K562 (cell line): Measurements from ENCODE around the gene TFAP2E. TPM values are rescaled to one million over a fixed set of nuclear protein-coding genes. Genes with fewer than 3 reads are reported as not detected.

Source experiments
- KDM2B ChIP-seq: fragments of 250-450 bp; sonication (Bioruptor Pico); IDR thresholded peaks from 2 replicates; pipeline ENCODE4 v1.8.0; 2021; ENCODE audit warnings: mild to moderate bottlenecking, moderate library complexity
- MYC ChIP-seq, 2 experiments: fragments of 250-450 bp in 1 of 2; sonication (Bioruptor Pico) in 1 of 2; IDR thresholded peaks; 2 replicates each; pipeline versions ENCODE4 v1.5.1 to v1.6.1; 2012 to 2021; ENCODE audit warnings: low read depth in 2 of 2, borderline replicate concordance in 1 of 2, improper control_type of control experiment in 1 of 2, low read length in 1 of 2, mild to moderate bottlenecking in 1 of 2, moderate library complexity in 1 of 2
- NRF1 ChIP-seq, 2 experiments: fragments of 450-650 bp; IDR thresholded peaks in 1 of 2; conservative IDR thresholded peaks in 1 of 2; 2 replicates each; pipeline ENCODE4 v1.6.1; 2014; ENCODE audit warnings: mild to moderate bottlenecking in 2 of 2
- PBX2 ChIP-seq, 2 experiments: IDR thresholded peaks in 1 of 2; conservative IDR thresholded peaks in 1 of 2; 2 replicates each; pipeline ENCODE4 v1.6.1; 2016; ENCODE audit warnings: low read depth in 2 of 2, mild to moderate bottlenecking in 1 of 2, missing compliant biosample characterization in 1 of 2, missing genetic modification characterization in 1 of 2, moderate library complexity in 1 of 2
- PCBP2 ChIP-seq: fragments of 200-400 bp; formaldehyde crosslinking; IDR thresholded peaks from 2 replicates; pipeline ENCODE4 v1.6.1; 2018; ENCODE audit warnings: low read length, low read depth, mild to moderate bottlenecking, moderate library complexity; ENCODE audit not compliant: poor library complexity, severe bottlenecking
- PHF8 ChIP-seq: fragments of 200-600 bp; sonication (generic); IDR thresholded peaks from 2 replicates; pipeline ENCODE4 v1.6.1; 2012; ENCODE audit warnings: mixed run types, mild to moderate bottlenecking, inconsistent platforms, low read length, moderate library complexity, borderline replicate concordance
- SNIP1 ChIP-seq: fragments of 450-650 bp; IDR thresholded peaks from 2 replicates; pipeline ENCODE4 v1.7.1; 2017; ENCODE audit warnings: low read depth, mild to moderate bottlenecking
- SUPT5H ChIP-seq: fragments of 450-650 bp; IDR thresholded peaks from 2 replicates; pipeline ENCODE4 v1.6.1; 2016
- ZBTB40 ChIP-seq, 2 experiments: fragments of 450-650 bp in 1 of 2; sonication (generic) in 1 of 2; formaldehyde crosslinking in 1 of 2; IDR thresholded peaks; 2 replicates each; pipeline versions ENCODE4 v1.7.1 to v1.9.0; 2016 to 2022; ENCODE audit warnings: inconsistent platforms in 1 of 2, mild to moderate bottlenecking in 1 of 2, missing genetic modification reagents in 1 of 2
- ZNF740 ChIP-seq, 3 experiments: fragments of 200-800 bp in 1 of 3; sonication (Bioruptor generic) in 1 of 3; sonication (generic) in 1 of 3; formaldehyde crosslinking in 1 of 3; IDR thresholded peaks; 2 replicates each; pipeline versions ENCODE4 v1.6.1 to v1.8.0; 2016 to 2022; ENCODE audit warnings: mild to moderate bottlenecking in 2 of 3, missing compliant biosample characterization in 2 of 3, missing genetic modification characterization in 2 of 3, missing genetic modification reagents in 1 of 3
- polyA plus RNA-seq, 8 experiments: library from polyadenylated mRNA; depleted of rRNA in 4 of 8; stranded (reverse) in 5 of 8; unstranded in 3 of 8; fragments of >200 nt; fragmentation: Nextera tagmentation in 2 of 8; fragmentation: Illumina TruSeq in 1 of 8; extraction: Ambion mirVana in 2 of 8; extraction: Trizol in 1 of 8; gene quantifications; 2 replicates each; pipeline versions ENCODE4 v1.2.1 to v1.2.3, GENCODE V29; 2011 to 2014; ENCODE audit warnings: inconsistent platforms in 1 of 8, missing spikeins in 1 of 8
- total RNA-seq, 7 experiments: library from RNA; depleted of rRNA in 6 of 7; stranded (reverse); fragments of >200 nt in 6 of 7; fragmentation: Illumina TruSeq in 2 of 7; extraction: Trizol in 2 of 7; gene quantifications; 2 replicates each; pipeline versions ENCODE4 v1.2.1 to v1.2.3, GENCODE V29; 2011 to 2021; ENCODE audit warnings: low replicate concordance in 1 of 7

Gene TFAP2E
- total and polyA plus RNA-seq, 9 of the 15 experiments (the other 6 are each of a cell fraction or from before 2014, with no cell fraction given): 0.03 to 0.11 (median 0.07) TPM; not detected in 4

- peak; percentile 60 for TF ChIP-seq SUPT5H
- 0 out of 2 replicates have a peak, but pooled peaks have one; percentile 12 for TF ChIP-seq KDM2B (CRISPR knock-in tag)
- TF ChIP-seq ZBTB40 (IDR thresholded peaks at IDR 0.05): no peak; the same call in none of the 2 replicates
- TF ChIP-seq ZBTB40 (CRISPR knock-in tag; IDR thresholded peaks at IDR 0.05): no peak
- TF ChIP-seq PBX2 (CRISPR knock-in tag; IDR thresholded peaks at IDR 0.05; ENCODE audit: low read depth): no peak
- TF ChIP-seq PBX2 (tag; conservative IDR thresholded peaks at IDR 0.05; ENCODE audit: low read depth): no peak
- peak; percentile 91 for TF ChIP-seq ZNF740 (CRISPR knock-in tag; IDR thresholded peaks at IDR 0.05)
- TF ChIP-seq ZNF740 (tag; IDR thresholded peaks at IDR 0.05): peak in 1 of 2 experiments; percentile 45; a peak in 1 of 4 replicates
- peak; percentile 79; the same call in 1 of the 2 replicates for TF ChIP-seq PHF8
- TF ChIP-seq PCBP2: no peak
- TF ChIP-seq SNIP1: peak; percentile 69; the same call in 1 of the 2 replicates
- peak; percentile 93 for TF ChIP-seq MYC (IDR thresholded peaks at IDR 0.05; ENCODE audit: low read depth, low read length)
- peak; percentile 70; the same call in 1 of the 2 replicates for TF ChIP-seq MYC (CRISPR knock-in tag; IDR thresholded peaks at IDR 0.05; ENCODE audit: borderline replicate concordance, low read depth)
- peak in 1 of 2 experiments; percentile 75 for TF ChIP-seq NRF1 (conservative IDR thresholded peaks at IDR 0.05 in 1 of 2, IDR thresholded peaks at IDR 0.05 in 1 of 2)
Observed at GRCh38 chr1:35557611-35558373, 15.3 kb upstream of the TFAP2E start, which contains the start of gene NCDN (continued).
